GM12878 (cell line): ENCODE measurements around the gene FAM76A. TPM values are rescaled to one million over a fixed set of nuclear protein-coding genes. Genes with fewer than 3 reads are reported as not detected.
A peak's percentile ranks its signal among the peaks of the same experiment; 100 is the strongest.

Experiments used
- ATAC-seq: fragments of 200-7000 bp; cut with Tn5 transposase; 3 replicates; pipeline ENCODE4 v1.9.1; 2020; ENCODE audit warnings: mild to moderate bottlenecking, moderate library complexity
- BruUV-seq: library from RNA; stranded (reverse); fragments of 400-500 nt; replicated peaks from 2 replicates; lab custom pipeline; 2021; lab: Mats Ljungman, UMichigan
- CTCF ChIA-PET: fragments of 300-600 bp; sonication (Branson Sonifier 250); formaldehyde crosslinking; extraction: SDS; loops from one replicate; lab custom pipeline; 2021; ENCODE audit warnings: inconsistent platforms; lab: Yijun Ruan, JAX
- POLR2A ChIA-PET: fragments of 350-600 bp; formaldehyde crosslinking; extraction: SDS; loops from one replicate; lab custom pipeline; 2021; ENCODE audit warnings: inconsistent platforms; lab: Charles Lee
- RAD21 ChIA-PET: fragments of 300-600 bp; sonication (Branson Sonifier 250); formaldehyde crosslinking; loops from one replicate; lab custom pipeline; 2023; ENCODE audit warnings: antibody characterized with exemption; ENCODE audit not compliant: unreplicated experiment; lab: Charles Lee
- SMC1A ChIA-PET: fragments of 300-600 bp; sonication (Branson Sonifier 250); formaldehyde crosslinking; loops from one replicate; lab custom pipeline; 2023; ENCODE audit not compliant: unreplicated experiment, uncharacterized antibody; lab: Charles Lee
- DNase-seq: peaks from one replicate; pipeline ENCODE4 v3.0.0-alpha.2; 2011; ENCODE audit warnings: low read depth, low spot score
- FAIRE-seq: peaks from 3 replicates; lab custom pipeline; 2011; peaks lifted over from hg19 to GRCh38; lab: Jason Lieb, UNC
- H2AFZ ChIP-seq: 2 replicates; pipeline ENCODE4 v1.6.0; 2011; ENCODE audit warnings: low read depth, low read length, control low read depth; ENCODE audit not compliant: control insufficient read depth
- H3K27ac ChIP-seq: 2 replicates; pipeline ENCODE4 v1.5.1; 2011; ENCODE audit warnings: control low read depth; ENCODE audit not compliant: control insufficient read depth, insufficient read depth
- H3K27me3 ChIP-seq, 2 experiments: replicated peaks in 1 of 2; 2 replicates each; pipeline versions ENCODE4 v1.6.0 to v1.6.1; 2011; ENCODE audit warnings: low read length in 1 of 2; ENCODE audit not compliant: control insufficient read depth in 2 of 2, insufficient read depth in 2 of 2
- H3K36me3 ChIP-seq, 2 experiments: 2 replicates each; pipeline ENCODE4 v1.5.1; 2011; ENCODE audit warnings: low read length in 1 of 2; ENCODE audit not compliant: control insufficient read depth in 2 of 2, insufficient read depth in 2 of 2
- H3K4me1 ChIP-seq: 2 replicates; pipeline ENCODE4 v1.6.1; 2011; ENCODE audit warnings: mild to moderate bottlenecking, low read length, moderate library complexity, mixed read lengths; ENCODE audit not compliant: control insufficient read depth, insufficient read depth
- H3K4me2 ChIP-seq: 2 replicates; pipeline ENCODE4 v1.6.0; 2011; ENCODE audit warnings: control low read depth; ENCODE audit not compliant: control insufficient read depth, insufficient read depth
- H3K4me3 ChIP-seq: fragments of 200-600 bp; sonication (generic); 2 replicates; pipeline ENCODE4 v1.5.1; 2016
- H3K79me2 ChIP-seq: 2 replicates; pipeline ENCODE4 v1.6.0; 2011; ENCODE audit warnings: low read length; ENCODE audit not compliant: control insufficient read depth, insufficient read depth
- H3K9ac ChIP-seq: 2 replicates; pipeline ENCODE4 v1.8.0; 2011; ENCODE audit warnings: low read length, control low read depth, mixed read lengths; ENCODE audit not compliant: control insufficient read depth, insufficient read depth
- H3K9me3 ChIP-seq: replicated peaks from 3 replicates; pipeline ENCODE4 v1.5.1; 2011; ENCODE audit warnings: mild to moderate bottlenecking, low read length; ENCODE audit not compliant: control insufficient read depth, insufficient read depth
- H4K20me1 ChIP-seq: 2 replicates; pipeline ENCODE4 v1.6.0; 2011; ENCODE audit not compliant: control insufficient read depth, insufficient read depth
- BRCA1 ChIP-seq: IDR thresholded peaks from 2 replicates; pipeline ENCODE4 v1.6.1; 2011; ENCODE audit warnings: low read depth, low read length, improper control_type of control experiment
- MEF2B ChIP-seq: fragments of 450-650 bp; IDR thresholded peaks from 2 replicates; pipeline ENCODE4 v1.6.1; 2018; ENCODE audit warnings: mild to moderate bottlenecking, moderate library complexity; ENCODE audit not compliant: partially characterized antibody, poor library complexity, severe bottlenecking
- NFIC ChIP-seq: IDR thresholded peaks from 2 replicates; pipeline ENCODE4 v1.6.1; 2012; ENCODE audit warnings: low read depth, mild to moderate bottlenecking, inconsistent platforms, low read length, moderate library complexity
- RCOR1 ChIP-seq: conservative IDR thresholded peaks from 2 replicates; pipeline ENCODE4 v1.6.1; 2012; ENCODE audit warnings: low read depth, low read length, improper control_type of control experiment
- RFX5 ChIP-seq: IDR thresholded peaks from 2 replicates; pipeline ENCODE4 v1.6.1; 2011; ENCODE audit warnings: low read depth, low read length, improper control_type of control experiment
- RUNX3 ChIP-seq: IDR thresholded peaks from 2 replicates; pipeline ENCODE4 v1.6.1; 2012; ENCODE audit warnings: low read length, inconsistent platforms
- SREBF1 ChIP-seq: IDR thresholded peaks from 2 replicates; pipeline ENCODE4 v1.6.1; 2012; ENCODE audit warnings: mild to moderate bottlenecking, low read length
- STAT3 ChIP-seq: IDR thresholded peaks from 2 replicates; pipeline ENCODE4 v1.6.1; 2011; ENCODE audit warnings: low read depth, low read length, improper control_type of control experiment
- TAF1 ChIP-seq: IDR thresholded peaks from 2 replicates; pipeline ENCODE4 v1.6.1; 2011; ENCODE audit warnings: mild to moderate bottlenecking, low read depth, low read length, borderline replicate concordance
- TCF12 ChIP-seq: IDR thresholded peaks from 2 replicates; pipeline ENCODE4 v1.6.1; 2011; ENCODE audit warnings: low read depth, mild to moderate bottlenecking, low read length
- TCF3 ChIP-seq: IDR thresholded peaks from 2 replicates; pipeline ENCODE4 v1.6.1; 2012; ENCODE audit warnings: low read depth, mild to moderate bottlenecking, low read length, borderline replicate concordance; ENCODE audit not compliant: insufficient read depth
- WRNIP1 ChIP-seq: IDR thresholded peaks from 2 replicates; pipeline ENCODE4 v1.6.1; 2011; ENCODE audit warnings: low read depth, low read length, improper control_type of control experiment, borderline replicate concordance
- WGBS: methylation state at CpG from one replicate; pipeline ENCODE4 v1.1.6; 2016; ENCODE audit warnings: low lambda C conversion rate; ENCODE audit not compliant: insufficient replicate concordance, insufficient coverage; ENCODE audit errors: missing lambda C conversion rate; 5-methylcytosine and 5-hydroxymethylcytosine counted together
- in situ Hi-C: fragments of 300-500 bp; cut with MboI; formaldehyde crosslinking; loops from 9 replicates; pipeline ENCODE4 v1.14.3; 2018; ENCODE audit warnings: mixed read lengths
- intact Hi-C: fragments of 100-400 bp; cut with micrococcal nuclease; formaldehyde crosslinking; loops from one replicate; pipeline ENCODE4 v1.14.2; 2022; ENCODE audit not compliant: unreplicated experiment
- polyA plus RNA-seq, 11 experiments: library from polyadenylated mRNA; depleted of rRNA in 4 of 11; unstranded in 6 of 11; stranded (reverse) in 5 of 11; fragments of >200 nt; fragmentation: Nextera tagmentation in 4 of 11; fragmentation: Illumina TruSeq in 1 of 11; extraction: Ambion mirVana in 4 of 11; extraction: Trizol in 1 of 11; gene quantifications; 1 replicate in 1 of 11; 2 replicates in 10 of 11; pipeline versions ENCODE4 v1.2.1 to v1.2.3, GENCODE V29; 2011 to 2016; ENCODE audit warnings: inconsistent platforms in 2 of 11, missing spikeins in 2 of 11, low read depth in 1 of 11
- total RNA-seq, 4 experiments: library from RNA; depleted of rRNA in 3 of 4; stranded (reverse); fragments of >200 nt in 3 of 4; fragmentation: Illumina TruSeq in 1 of 4; extraction: Trizol in 1 of 4; gene quantifications; 2 replicates each; pipeline versions ENCODE4 v1.2.1 to v1.2.3, GENCODE V29; 2013 to 2021
- TF ChIP-seq, protein P1 (sequence below): fragments of 150-350 bp; IDR thresholded peaks from 2 replicates; pipeline ENCODE4 v1.6.1; 2014; ENCODE audit warnings: mild to moderate bottlenecking, low read depth, low read length
- TF ChIP-seq, protein P2 (sequence below): IDR thresholded peaks from 2 replicates; pipeline ENCODE4 v1.6.1; 2012; ENCODE audit warnings: low read depth, low read length, improper control_type of control experiment
- TF ChIP-seq, protein P3 (sequence below): IDR thresholded peaks from 2 replicates; pipeline ENCODE4 v1.6.1; 2011; ENCODE audit warnings: mild to moderate bottlenecking, low read depth, low read length, moderate library complexity; ENCODE audit not compliant: insufficient replicate concordance

The FAM76A gene
- total and polyA plus RNA-seq, 10 of the 15 experiments (the other 5 are each of a cell fraction or from before 2014, with no cell fraction given): 5.4 to 13.4 (median 7.6) TPM

DNA sequence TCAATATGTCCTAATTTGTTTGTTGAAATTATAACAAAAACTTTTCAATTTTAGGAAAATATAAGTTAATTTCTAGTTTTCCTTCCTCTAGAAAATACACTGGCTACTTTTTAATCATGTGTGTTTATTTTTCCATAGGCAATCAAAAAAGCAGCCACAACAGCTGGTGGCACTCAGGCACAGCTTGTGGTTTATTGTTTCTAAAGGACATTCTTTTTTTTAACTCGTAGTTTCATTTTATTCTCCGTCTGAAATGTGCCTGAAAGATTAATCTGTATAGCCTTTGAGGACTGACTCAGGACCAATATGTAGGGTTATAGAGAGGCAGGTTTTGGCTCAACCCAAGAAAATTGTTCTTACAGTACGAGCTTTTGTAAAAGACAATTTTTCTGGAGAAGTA, 26.6 kb downstream of the FAM76A start:
- WGBS: 98% methylated on average over 3 of the region's 3 CpGs
- H3K4me3 ChIP-seq: no peak overlapping the region
- peak; percentile 42 for ATAC-seq
- in situ Hi-C loops (no loop called here), intact Hi-C loops (no loop called here)
- H4K20me1 ChIP-seq: no peaks in the 10 kb centered on the region
- no peaks in the 10 kb centered on the region for H3K27me3 ChIP-seq
- CTCF ChIA-PET: interaction anchor here (0.8 kb wide), 1 partner anchor 27 kb away, joined by 4 read pairs; the partner anchor contains the start of gene FAM76A
- no peak for DNase-seq
- peaks cover 0 to 11% of the 10 kb centered on the region in 2 experiments; a peak in 1 of 4 replicates for H3K36me3 ChIP-seq
- TF ChIP-seq TCF12 (0 out of 2 replicates have a peak, but pooled peaks have one; percentile 21), RFX5 (no peak), RUNX3 (peak; percentile 79)
- POLR2A ChIA-PET: interaction anchor here (0.8 kb wide), 1 partner anchor 16 kb away, joined by 3 read pairs; no protein-coding TSS in a partner anchor
- no peak for FAIRE-seq
- BruUV-seq: no TSS peak
- RAD21 ChIA-PET: no interaction called here
- H3K9me3 ChIP-seq: no peaks in the 10 kb centered on the region
- H3K4me2 ChIP-seq: peak overlapping the region; percentile 30; the same call in 1 of the 2 replicates
- peaks cover 11% of the 10 kb centered on the region for H3K4me1 ChIP-seq
- H3K79me2 ChIP-seq: no peaks in the 10 kb centered on the region
- SMC1A ChIA-PET: interaction anchor here (1.1 to 1.8 kb wide), 3 partner anchors 10 to 47 kb away, joined by 3 to 6 read pairs (median 3); no protein-coding TSS in a partner anchor
- no peak overlapping the region for H2AFZ ChIP-seq
- H3K9ac ChIP-seq: no peak overlapping the region
- no peak overlapping the region for H3K27ac ChIP-seq

DNA sequence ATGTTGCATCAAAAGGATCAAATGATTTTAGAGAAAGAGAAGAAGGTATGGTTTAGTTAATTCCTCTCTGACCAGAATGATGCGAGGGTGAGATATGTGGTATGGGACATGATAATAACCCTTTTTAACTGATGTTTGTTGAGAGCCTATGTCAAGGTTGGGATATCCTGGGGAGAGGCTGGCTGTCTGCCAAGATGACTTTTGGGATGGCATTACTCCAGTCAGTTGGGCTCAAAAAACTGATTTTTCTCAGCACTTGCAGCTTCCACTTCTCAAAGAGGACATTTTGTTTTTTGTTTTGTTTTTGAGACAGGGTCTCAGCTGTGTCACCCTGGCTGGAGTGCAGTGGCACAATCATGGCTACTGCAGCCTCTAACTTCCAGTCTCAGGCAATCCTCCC, 29.5 kb downstream of the FAM76A start:
- no peaks in the 10 kb centered on the region for H3K27me3 ChIP-seq
- POLR2A ChIA-PET: no interaction called here
- WGBS: 93% methylated on average over 1 of the region's 1 CpG
- TF ChIP-seq, protein P1, sequence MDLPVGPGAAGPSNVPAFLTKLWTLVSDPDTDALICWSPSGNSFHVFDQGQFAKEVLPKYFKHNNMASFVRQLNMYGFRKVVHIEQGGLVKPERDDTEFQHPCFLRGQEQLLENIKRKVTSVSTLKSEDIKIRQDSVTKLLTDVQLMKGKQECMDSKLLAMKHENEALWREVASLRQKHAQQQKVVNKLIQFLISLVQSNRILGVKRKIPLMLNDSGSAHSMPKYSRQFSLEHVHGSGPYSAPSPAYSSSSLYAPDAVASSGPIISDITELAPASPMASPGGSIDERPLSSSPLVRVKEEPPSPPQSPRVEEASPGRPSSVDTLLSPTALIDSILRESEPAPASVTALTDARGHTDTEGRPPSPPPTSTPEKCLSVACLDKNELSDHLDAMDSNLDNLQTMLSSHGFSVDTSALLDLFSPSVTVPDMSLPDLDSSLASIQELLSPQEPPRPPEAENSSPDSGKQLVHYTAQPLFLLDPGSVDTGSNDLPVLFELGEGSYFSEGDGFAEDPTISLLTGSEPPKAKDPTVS: no peak
- TF ChIP-seq WRNIP1: no peak
- no peak for TF ChIP-seq TAF1
- no peak for TF ChIP-seq TCF3
- no peak for TF ChIP-seq SREBF1
- TF ChIP-seq RCOR1: no peak
- no peak for TF ChIP-seq MEF2B
- TF ChIP-seq BRCA1: no peak
- TF ChIP-seq NFIC: no peak
- no peak for TF ChIP-seq STAT3
- TF ChIP-seq, protein P2, sequence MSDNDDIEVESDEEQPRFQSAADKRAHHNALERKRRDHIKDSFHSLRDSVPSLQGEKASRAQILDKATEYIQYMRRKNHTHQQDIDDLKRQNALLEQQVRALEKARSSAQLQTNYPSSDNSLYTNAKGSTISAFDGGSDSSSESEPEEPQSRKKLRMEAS: no peak
- TF ChIP-seq, protein P3, sequence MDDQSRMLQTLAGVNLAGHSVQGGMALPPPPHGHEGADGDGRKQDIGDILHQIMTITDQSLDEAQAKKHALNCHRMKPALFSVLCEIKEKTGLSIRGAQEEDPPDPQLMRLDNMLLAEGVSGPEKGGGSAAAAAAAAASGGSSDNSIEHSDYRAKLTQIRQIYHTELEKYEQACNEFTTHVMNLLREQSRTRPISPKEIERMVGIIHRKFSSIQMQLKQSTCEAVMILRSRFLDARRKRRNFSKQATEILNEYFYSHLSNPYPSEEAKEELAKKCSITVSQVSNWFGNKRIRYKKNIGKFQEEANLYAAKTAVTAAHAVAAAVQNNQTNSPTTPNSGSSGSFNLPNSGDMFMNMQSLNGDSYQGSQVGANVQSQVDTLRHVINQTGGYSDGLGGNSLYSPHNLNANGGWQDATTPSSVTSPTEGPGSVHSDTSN: no peak
- RAD21 ChIA-PET: no interaction called here
- DNase-seq (no peak), FAIRE-seq (no peak), ATAC-seq (no peak)
- H4K20me1 ChIP-seq: no peaks in the 10 kb centered on the region
- no TSS peak for BruUV-seq
- peaks cover 11% of the 10 kb centered on the region for H3K4me1 ChIP-seq
- SMC1A ChIA-PET: interaction anchor here (1.0 to 1.5 kb wide), 3 partner anchors 24 to 236 kb away, joined by 3 read pairs; partner anchors contain the start of gene IFI6
- H3K9me3 ChIP-seq: no peaks in the 10 kb centered on the region
- intact Hi-C loops (no loop called here), in situ Hi-C loops (no loop called here)
- CTCF ChIA-PET: interaction anchor here (1.0 to 1.6 kb wide), 2 partner anchors 9 to 86 kb away, joined by 4 read pairs; no protein-coding TSS in a partner anchor
- no peaks in the 10 kb centered on the region for H3K79me2 ChIP-seq
- 0 out of 4 replicates have a peak, but pooled peaks cover 0 to 5% of the 10 kb centered on the region in 2 experiments for H3K36me3 ChIP-seq
- no peak overlapping the region for H3K4me3 ChIP-seq
- H2AFZ ChIP-seq: no peak overlapping the region
- H3K9ac ChIP-seq: no peak overlapping the region
- no peak overlapping the region for H3K4me2 ChIP-seq
- H3K27ac ChIP-seq: no peak overlapping the region
